Ishikawa (cell line): ENCODE measurements around the gene IMMP2L.

Experiments used
- CEBPB ChIP-seq: IDR thresholded peaks from 2 replicates; pipeline ENCODE4 v1.6.1; 2012
- EP300 ChIP-seq: IDR thresholded peaks from 2 replicates; pipeline ENCODE4 v1.6.1; 2012; ENCODE audit warnings: borderline replicate concordance
- MAX ChIP-seq: IDR thresholded peaks from 2 replicates; pipeline ENCODE4 v1.6.1; 2012
- RAD21 ChIP-seq: IDR thresholded peaks from 2 replicates; pipeline ENCODE4 v1.6.1; 2012; ENCODE audit warnings: low read depth

- TF ChIP-seq CEBPB (no peak), EP300 (no peak), MAX (no peak), RAD21 (no peak)
Measured at GRCh38 chr7:111459065-111459756, 103.1 kb downstream of the IMMP2L start.
